ENCODE data around the gene INCA1. TPM values are rescaled to one million over a fixed set of nuclear protein-coding genes. Genes with fewer than 3 reads are reported as not detected.
A peak's percentile ranks its signal among the peaks of the same experiment; 100 is the strongest.

Gene INCA1
- total RNA-seq, 1 experiment from 2014 or later = 1.3 TPM

DNA sequence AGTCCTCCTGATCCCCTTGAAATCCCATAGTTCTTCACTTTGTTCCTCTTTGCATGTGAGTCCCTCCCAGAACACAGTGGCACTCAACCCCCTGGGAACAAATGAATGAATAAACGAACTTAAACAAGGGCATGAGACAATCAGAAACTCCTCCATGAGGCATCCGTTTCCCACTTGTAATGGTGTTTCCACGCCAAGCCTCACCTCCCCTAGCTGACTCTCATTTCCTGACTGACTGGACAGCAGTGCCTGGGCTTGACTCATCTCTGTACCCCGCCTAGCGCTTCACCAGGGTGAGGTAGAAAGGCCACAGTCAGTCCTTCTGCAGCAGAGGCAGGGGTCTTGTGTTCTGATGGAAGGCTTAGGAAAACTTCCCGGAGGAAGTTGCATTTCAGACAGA lies 14.6 kb upstream of the INCA1 start:
- Histone ChIP-seq H2BK20ac (ENCODE audit: low read depth, low read length, poor library complexity, severe bottlenecking) (no peak overlapping the region), H3K18ac (ENCODE audit: insufficient read length, low read depth, low read length) (no peak overlapping the region), H3K4me1 (ENCODE audit: insufficient read depth, low read length) (no peaks in the 10 kb centered on the region), H3K79me1 (ENCODE audit: insufficient read depth, low read depth, low read length, poor library complexity, severe bottlenecking) (no peaks in the 10 kb centered on the region), H3K14ac (ENCODE audit: insufficient read depth, low read length) (no peak overlapping the region), H3K4ac (ENCODE audit: low read depth, low read length) (no peak overlapping the region), H4K91ac (ENCODE audit: insufficient read length, low read depth, low read length) (no peak overlapping the region), H2AK5ac (ENCODE audit: insufficient read length, low read length) (no peak overlapping the region), H3K27ac (ENCODE audit: insufficient read length, low read depth, low read length) (no peak overlapping the region), H4K8ac (replicated peaks; ENCODE audit: insufficient read length, low read depth, low read length) (no peak overlapping the region), H3K56ac (ENCODE audit: insufficient read length, low read depth, low read length) (no peak overlapping the region), H3K9ac (ENCODE audit: extremely low read depth, insufficient read length, low read length) (no peak overlapping the region), H3K23me2 (ENCODE audit: insufficient read length, low read depth, low read length, poor library complexity, severe bottlenecking) (no peaks in the 10 kb centered on the region), H3K79me2 (ENCODE audit: insufficient read depth, low read length) (no peaks in the 10 kb centered on the region), H4K5ac (ENCODE audit: insufficient read length, low read depth, low read length) (no peak overlapping the region), H3K27me3 (ENCODE audit: insufficient read depth, low read length) (no peaks in the 10 kb centered on the region), H2BK5ac (ENCODE audit: insufficient read length, low read length) (no peak overlapping the region), H2BK15ac (ENCODE audit: low read depth, low read length) (no peak overlapping the region), H3K9me3 (ENCODE audit: control insufficient read depth, low read depth, low read length) (no peaks in the 10 kb centered on the region), H3T11ph (ENCODE audit: low read length) (no peak overlapping the region), H4K20me1 (ENCODE audit: control insufficient read depth, insufficient read depth, insufficient read length) (no peaks in the 10 kb centered on the region), H3K4me2 (ENCODE audit: insufficient read depth, insufficient read length, low read length) (no peak overlapping the region), H2BK12ac (ENCODE audit: insufficient read length, low read depth, low read length) (no peak overlapping the region), H3K23ac (ENCODE audit: insufficient read length, low read depth, low read length) (no peak overlapping the region), H2BK120ac (ENCODE audit: low read depth, low read length, poor library complexity, severe bottlenecking) (no peak overlapping the region), H2AFZ (ENCODE audit: low read length) (no peak overlapping the region)
- Mint-ChIP-seq H3K27ac (peak overlapping the region in 1 of 3 experiments; percentile 69; a peak in 3 of 7 replicates), H3K36me3 (ENCODE audit: insufficient read depth in 1 of 3, low read depth in 3 of 3) (peaks cover 44 to 83% (median 79%) of the 10 kb centered on the region in 3 experiments; a peak in 6 of 7 replicates), H3K4me3 (no peak overlapping the region), H3K9me3 (no peaks in the 10 kb centered on the region; a peak in 1 of 5 replicates), H3K27me3 (ENCODE audit: low read depth) (no peaks in the 10 kb centered on the region), H3K4me1 (no peaks in the 10 kb centered on the region)
- WGBS (ENCODE audit: extremely low coverage, insufficient read length, low lambda C conversion rate) = no CpG with 5 or more reads among the region's 6 CpGs
- TF ChIP-seq, protein P1, sequence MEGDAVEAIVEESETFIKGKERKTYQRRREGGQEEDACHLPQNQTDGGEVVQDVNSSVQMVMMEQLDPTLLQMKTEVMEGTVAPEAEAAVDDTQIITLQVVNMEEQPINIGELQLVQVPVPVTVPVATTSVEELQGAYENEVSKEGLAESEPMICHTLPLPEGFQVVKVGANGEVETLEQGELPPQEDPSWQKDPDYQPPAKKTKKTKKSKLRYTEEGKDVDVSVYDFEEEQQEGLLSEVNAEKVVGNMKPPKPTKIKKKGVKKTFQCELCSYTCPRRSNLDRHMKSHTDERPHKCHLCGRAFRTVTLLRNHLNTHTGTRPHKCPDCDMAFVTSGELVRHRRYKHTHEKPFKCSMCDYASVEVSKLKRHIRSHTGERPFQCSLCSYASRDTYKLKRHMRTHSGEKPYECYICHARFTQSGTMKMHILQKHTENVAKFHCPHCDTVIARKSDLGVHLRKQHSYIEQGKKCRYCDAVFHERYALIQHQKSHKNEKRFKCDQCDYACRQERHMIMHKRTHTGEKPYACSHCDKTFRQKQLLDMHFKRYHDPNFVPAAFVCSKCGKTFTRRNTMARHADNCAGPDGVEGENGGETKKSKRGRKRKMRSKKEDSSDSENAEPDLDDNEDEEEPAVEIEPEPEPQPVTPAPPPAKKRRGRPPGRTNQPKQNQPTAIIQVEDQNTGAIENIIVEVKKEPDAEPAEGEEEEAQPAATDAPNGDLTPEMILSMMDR (conservative IDR thresholded peaks at IDR 0.05) = no peak
- no peak for DNase-seq

Data from H9 (cell line).